SHP77 treated with DMSO at 0.1 percent for 48 hours (cell line): ENCODE measurements around the gene C19orf18.
A peak's percentile ranks its signal among the peaks of the same experiment; 100 is the strongest.

Source experiments
- DNase-seq: peaks from one replicate; lab custom pipeline; 2025; lab: John Stamatoyannopoulos, UW

Gene C19orf18

DNA sequence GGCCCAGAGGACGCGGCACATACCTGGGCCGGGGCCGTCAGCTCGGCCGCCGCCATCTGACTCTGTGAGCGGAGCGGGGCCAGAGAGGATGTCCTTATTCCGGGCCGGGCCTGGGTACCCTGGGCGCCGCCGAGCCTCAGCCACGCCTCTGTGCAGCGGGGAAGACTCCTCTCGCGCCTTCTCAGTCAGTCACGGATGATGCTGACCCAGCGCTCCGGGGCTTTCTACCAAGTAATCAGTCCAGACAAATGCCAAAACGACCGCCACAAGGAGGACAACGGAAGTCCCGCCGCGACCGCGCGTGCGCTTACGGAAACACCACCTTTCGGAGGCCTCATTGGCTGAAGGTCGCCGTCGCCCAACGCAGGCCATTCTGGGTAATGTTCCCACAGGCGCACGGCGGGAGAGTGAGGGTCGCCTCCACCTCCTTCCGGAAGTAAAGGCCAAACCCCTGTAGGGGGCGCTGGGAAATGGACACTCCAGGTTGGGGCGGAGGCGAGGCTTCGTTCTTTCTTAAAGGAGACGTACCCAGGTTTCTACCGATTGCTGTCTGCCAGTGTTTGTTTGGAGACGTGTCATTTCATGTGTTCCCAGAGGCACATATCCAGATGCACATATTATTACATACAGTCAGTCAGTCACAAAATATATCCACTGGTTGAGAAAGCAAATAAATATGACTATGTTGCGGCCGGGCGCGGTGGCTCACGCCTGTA lies 26.8 kb downstream of the C19orf18 start, which contains the start of gene ZNF256:
ZNF256 (minus strand) TSS at position 288 of the 716 bp plus-strand sequence; CDS start at position 56, 232 bp downstream.
- peak; percentile 81 for DNase-seq

DNA sequence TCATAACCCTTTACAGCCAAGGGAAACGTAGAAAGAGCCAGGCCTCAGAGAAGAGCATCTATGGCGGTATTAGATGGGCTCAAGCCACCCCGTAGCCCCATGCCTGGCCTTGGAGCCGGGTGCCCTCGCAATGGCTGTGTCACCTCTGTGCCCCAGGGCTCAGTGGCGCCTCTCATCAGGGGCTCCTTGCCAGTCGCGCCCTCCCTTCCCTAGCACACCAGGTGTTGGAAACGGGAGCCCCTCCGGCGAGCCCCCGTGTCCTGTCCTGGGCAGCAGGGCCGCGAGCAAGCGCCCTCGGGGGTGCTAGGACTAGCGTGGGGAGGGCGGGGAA lies 27.3 kb downstream of the C19orf18 start:
- no peak for DNase-seq

DNA sequence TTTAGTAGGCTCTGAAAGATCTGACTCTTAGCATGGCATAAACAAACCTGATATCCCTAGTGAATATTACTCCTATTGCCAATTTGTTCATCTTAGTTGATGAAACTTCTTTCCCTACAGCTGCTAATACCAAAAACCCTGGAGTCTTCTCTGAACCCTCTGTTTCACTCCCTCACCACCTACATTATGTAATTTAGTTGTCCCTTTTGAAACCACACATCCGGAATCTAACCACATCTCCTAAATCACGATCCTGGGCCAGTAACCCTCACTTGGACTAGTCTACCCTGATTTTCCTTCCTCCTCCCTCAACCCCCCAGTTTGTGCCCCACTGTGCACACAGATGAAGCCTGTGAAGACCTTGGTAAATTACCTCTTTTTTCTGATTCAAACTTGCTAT lies 28.0 kb downstream of the C19orf18 start:
- DNase-seq = no peak

DNA sequence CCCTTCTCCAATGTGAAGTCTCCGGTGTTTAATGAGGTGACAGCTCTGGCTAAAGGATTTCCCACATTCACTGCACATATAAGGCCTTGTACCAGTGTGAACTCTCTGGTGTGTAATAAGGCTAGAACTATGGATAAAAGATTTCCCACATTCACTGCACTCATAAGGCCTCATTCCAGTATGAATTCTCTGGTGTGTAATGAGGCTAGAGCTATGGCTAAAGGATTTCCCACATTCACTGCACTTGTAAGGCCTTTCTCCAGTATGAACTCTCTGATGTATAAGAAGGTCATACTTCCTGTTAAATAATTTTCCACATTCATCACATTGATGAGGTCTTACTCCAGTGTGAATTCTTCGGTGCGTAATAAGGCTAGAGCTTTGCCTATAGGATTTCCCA lies 32.7 kb downstream of the C19orf18 start:
- DNase-seq = no peak

DNA sequence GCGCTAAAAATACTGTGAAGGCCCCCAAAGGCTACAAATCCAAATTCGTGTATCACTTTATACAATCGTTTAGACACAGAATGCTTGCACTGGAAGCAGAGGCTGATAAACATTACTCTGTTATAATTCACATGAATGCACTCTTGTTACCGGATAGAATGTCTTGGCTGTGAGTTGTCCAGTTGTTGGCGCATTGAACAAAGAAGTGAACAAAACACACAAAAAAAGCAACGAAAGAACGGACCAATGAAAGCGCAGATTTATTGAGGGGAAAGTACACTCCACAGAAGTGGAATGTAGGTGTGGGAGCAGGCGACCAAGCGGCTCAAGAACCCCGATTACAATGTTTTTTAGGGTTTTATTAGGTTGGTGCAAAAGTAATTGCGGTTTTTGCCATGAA lies 38.6 kb downstream of the C19orf18 start:
- DNase-seq = no peak

DNA sequence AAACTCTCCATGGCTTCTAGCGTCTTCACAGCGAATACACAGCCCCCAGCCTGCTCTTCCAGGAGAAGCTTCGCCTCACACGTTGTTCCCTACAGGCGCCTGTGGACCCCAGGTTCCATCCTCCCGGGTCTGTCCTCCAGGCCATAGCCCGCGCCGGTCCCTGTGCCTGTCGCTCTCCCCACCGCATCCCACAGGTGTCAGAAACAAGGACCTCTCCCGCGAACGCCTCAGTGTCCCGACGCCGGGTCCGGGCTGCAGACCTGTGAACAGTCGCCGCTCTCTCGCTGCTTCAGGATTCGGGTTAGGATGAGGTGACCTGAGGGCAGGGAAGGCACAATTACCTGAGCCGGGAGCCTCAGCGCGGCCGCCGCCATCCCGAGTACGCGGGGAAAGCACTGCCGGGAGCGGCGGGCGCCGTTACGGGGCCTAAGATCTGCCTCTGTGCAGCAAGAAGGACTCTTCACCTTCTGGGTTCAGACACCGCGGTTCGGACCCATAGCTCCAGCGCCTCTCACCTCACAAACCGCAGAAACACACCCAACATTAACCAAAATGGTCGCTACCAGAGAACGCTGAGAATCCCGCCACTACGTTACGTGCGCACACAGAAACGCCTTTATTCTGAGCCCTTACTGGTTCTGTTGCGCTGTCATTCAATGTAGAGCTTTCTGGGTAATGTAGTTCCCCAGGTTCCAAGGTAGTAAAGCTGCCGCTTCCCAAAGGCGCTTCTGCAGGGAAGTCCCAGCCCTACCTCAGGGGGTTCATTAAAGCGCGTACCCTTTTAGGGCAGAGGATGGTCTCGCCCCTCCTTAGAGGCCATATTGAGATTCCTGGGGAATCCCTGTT lies 39.3 kb downstream of the C19orf18 start, which contains the start of gene ZNF418:
ZNF418 (minus strand) TSS at position 583 of the 846 bp plus-strand sequence. CDS start 1,580 bp downstream, outside the sequence.
- no peak for DNase-seq

DNA sequence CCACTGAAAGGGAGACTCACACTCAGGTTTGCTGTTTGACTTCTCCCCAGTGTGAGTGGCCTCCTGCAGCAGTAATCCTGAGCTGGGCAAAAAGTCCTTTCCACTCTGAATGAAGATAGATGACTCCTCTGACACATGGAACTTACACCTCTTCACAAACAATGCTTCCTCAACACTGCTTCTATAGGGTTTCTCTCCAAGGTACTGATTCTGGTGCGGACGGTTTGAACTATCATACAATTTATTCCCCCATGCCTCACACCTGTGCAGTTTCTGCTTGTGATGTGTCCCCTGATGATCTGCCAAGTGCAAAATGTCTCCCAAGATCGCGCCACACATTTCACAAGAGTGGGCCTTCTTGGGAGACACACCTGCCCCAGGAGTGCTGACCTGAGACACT lies 46.7 kb downstream of the C19orf18 start:
- no peak for DNase-seq

DNA sequence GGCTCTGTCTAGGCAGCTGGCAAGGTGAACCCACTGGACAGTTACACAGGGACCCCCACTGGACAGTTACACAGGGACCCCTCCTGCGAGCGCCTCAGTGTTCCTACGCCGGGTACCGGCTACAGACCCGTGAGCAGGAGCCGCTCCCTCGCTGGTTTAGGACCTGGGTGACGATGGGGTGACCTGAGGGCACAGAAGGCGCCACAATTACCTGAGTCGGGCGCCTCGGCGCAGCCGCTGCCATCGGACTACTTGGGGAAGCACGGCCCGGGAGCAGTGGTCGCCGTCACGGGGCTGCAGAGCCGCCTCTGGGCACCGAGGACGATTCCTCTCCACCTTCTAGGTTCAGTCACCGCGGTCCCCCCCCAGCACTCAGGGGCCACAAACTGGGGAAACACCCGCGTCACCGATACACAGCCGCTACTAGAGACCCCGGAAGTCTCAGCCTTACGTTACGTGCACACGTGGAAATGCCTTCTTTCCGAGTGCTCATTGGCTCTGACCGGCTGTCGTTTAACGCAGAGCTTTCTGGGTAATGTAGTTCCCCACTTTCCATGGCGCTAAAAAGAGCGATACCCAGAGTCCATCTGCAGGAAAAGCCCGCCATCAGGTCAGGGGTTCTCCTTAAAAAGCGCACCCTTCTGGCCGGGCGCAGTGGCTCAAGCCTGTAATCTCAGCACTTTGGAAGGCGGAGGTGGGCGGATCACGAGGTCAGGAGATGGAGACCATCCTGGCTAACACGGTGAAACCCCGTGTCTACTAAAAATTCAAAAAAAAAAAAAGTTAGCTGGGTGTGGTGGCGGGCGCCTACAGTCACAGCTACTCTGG lies 58.0 kb downstream of the C19orf18 start, which contains the start of gene ZNF417:
ZNF417 (minus strand) TSS at position 425 of the 828 bp plus-strand sequence; CDS start at position 244, 181 bp downstream.
- peak; percentile 95 for DNase-seq

DNA sequence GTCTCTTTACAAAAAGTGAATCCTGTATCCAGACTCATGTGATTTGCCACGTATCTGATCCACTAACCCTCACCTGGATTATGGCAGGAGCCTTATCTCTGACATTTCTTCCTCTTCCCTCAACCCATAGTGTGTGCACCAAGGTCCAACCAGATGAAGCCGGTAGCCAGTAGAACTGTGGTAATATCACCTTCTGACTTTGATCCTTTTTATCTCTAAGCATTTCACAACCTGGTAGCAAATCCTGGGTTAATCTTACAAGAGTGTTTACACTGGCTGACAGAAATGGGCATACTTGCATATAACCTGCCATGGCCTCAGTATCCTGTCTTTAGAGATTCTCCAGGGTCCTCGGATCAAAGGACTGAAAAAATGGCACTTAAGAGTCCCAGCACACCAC lies 59.8 kb downstream of the C19orf18 start:
- DNase-seq = no peak
